NCI-H1694 (cell line): Measurements from ENCODE around the gene COX6B2.
A peak's percentile ranks its signal among the peaks of the same experiment; 100 is the strongest.
"Not testable (repeated sequence)": the region's sequence is repeated elsewhere in the genome, so short reads cannot be mapped to it uniquely, and the experiment has no call there.

Experiments
- DNase-seq: peaks from one replicate; lab custom pipeline; 2025; lab: John Stamatoyannopoulos, UW

COX6B2 gene

GRCh38 chr19:55341595-55342531 lies 12.7 kb downstream of the COX6B2 start:
- DNase-seq, result no peak

- DNase-seq, result peak; percentile 29
Observed at GRCh38 chr19:55341171-55341588, 13.3 kb downstream of the COX6B2 start.

- DNase-seq, result no peak
Observed at GRCh38 chr19:55340784-55341147, 13.8 kb downstream of the COX6B2 start.

GRCh38 chr19:55339889-55340783 lies 14.4 kb downstream of the COX6B2 start:
- DNase-seq, result no peak

- DNase-seq, result peak; percentile 100
Observed at GRCh38 chr19:55339105-55339888, 15.2 kb downstream of the COX6B2 start, which contains the start of gene KMT5C. TSS of gene KMT5C (plus strand) at chr19:55339876. CDS start at chr19:55341937, 2,061 bp downstream.

- no peak for DNase-seq
Observed at GRCh38 chr19:55336101-55336500, 18.4 kb downstream of the COX6B2 start.

GRCh38 chr19:55333870-55334269 lies 20.6 kb downstream of the COX6B2 start:
- DNase-seq, result no peak

GRCh38 chr19:55329791-55330190 lies 24.7 kb downstream of the COX6B2 start:
- not testable (repeated sequence) for DNase-seq

- not testable (repeated sequence) for DNase-seq
Observed at GRCh38 chr19:55328774-55329318, 25.7 kb downstream of the COX6B2 start.

GRCh38 chr19:55325172-55325571 lies 29.3 kb downstream of the COX6B2 start, which contains the start of gene TMEM150B:
TSS of gene TMEM150B (minus strand) at chr19:55325341. CDS start at chr19:55321036, 4,305 bp downstream.
- no peak for DNase-seq

GRCh38 chr19:55324662-55325061 lies 29.9 kb downstream of the COX6B2 start:
- no peak for DNase-seq

GRCh38 chr19:55322204-55322885 lies 32.2 kb downstream of the COX6B2 start:
- DNase-seq, result no peak

- DNase-seq, result no peak
Observed at GRCh38 chr19:55321466-55322137, 32.9 kb downstream of the COX6B2 start.

- no peak for DNase-seq
Observed at GRCh38 chr19:55320844-55321419, 33.6 kb downstream of the COX6B2 start.

- DNase-seq, result no peak
Observed at GRCh38 chr19:55319785-55320184, 34.7 kb downstream of the COX6B2 start.

GRCh38 chr19:55316646-55317045 lies 37.9 kb downstream of the COX6B2 start:
- no peak for DNase-seq

- DNase-seq, result no peak
Observed at GRCh38 chr19:55315956-55316525, 38.5 kb downstream of the COX6B2 start.

GRCh38 chr19:55314396-55314795 lies 40.1 kb downstream of the COX6B2 start:
- DNase-seq, result no peak
